Cardiac muscle cell (in vitro differentiated cells and primary cell): ENCODE results near the gene RPP40. TPM values are rescaled to one million over a fixed set of nuclear protein-coding genes. Genes with fewer than 3 reads are reported as not detected.
"Not testable (repeated sequence)": the region's sequence is repeated elsewhere in the genome, so short reads cannot be mapped to it uniquely, and the experiment has no call there.

Experiments
- DNase-seq, 2 donors: peaks; one replicate each; pipeline versions ENCODE4 v3.0.0 to v3.0.0-alpha.2; 2010 to 2017; ENCODE audit warnings: low read depth in 1 of 2, low spot score in 1 of 2
- H3K27ac ChIP-seq: fragments of 200-600 bp; sonication (generic); 2 replicates; pipeline ENCODE4 v1.5.1; 2016
- H3K27me3 ChIP-seq: fragments of 200-600 bp; sonication (generic); 2 replicates; pipeline ENCODE4 v1.6.0; 2016; ENCODE audit warnings: control low read depth
- H3K36me3 ChIP-seq: fragments of 200-600 bp; sonication (generic); 2 replicates; pipeline ENCODE4 v1.5.1; 2016; ENCODE audit warnings: control low read depth
- H3K4me1 ChIP-seq: fragments of 200-600 bp; sonication (generic); 2 replicates; pipeline ENCODE4 v1.8.1; 2017; ENCODE audit warnings: low read depth, mild to moderate bottlenecking, mixed run types
- H3K4me3 ChIP-seq: fragments of 200-600 bp; sonication (generic); 2 replicates; pipeline ENCODE4 v1.5.1; 2016; ENCODE audit warnings: mild to moderate bottlenecking
- H3K9me3 ChIP-seq: fragments of 200-600 bp; sonication (generic); 2 replicates; pipeline ENCODE4 v1.5.1; 2017; ENCODE audit warnings: low read depth, mild to moderate bottlenecking, control low read depth
- CTCF ChIP-seq: IDR thresholded peaks from 2 replicates; pipeline ENCODE4 v1.5.1; 2012; ENCODE audit warnings: low read depth, mild to moderate bottlenecking, low read length
- polyA plus RNA-seq: library from polyadenylated mRNA; unstranded; fragments of >200 nt; fragmentation: Nextera tagmentation; extraction: Ambion mirVana; gene quantifications from 2 replicates; pipeline ENCODE4 v1.2.1, GENCODE V29; 2016
- total RNA-seq: library from RNA; depleted of rRNA; stranded (reverse); fragments of >200 nt; gene quantifications from 2 replicates; pipeline ENCODE4 v1.2.3, GENCODE V29; 2016

The RPP40 gene
- total and polyA plus RNA-seq, 2 experiments from 2014 or later: 2.7 to 13.7 TPM

GRCh38 chr6:5014072-5014561 is 10.3 kb upstream of the RPP40 start:
- TF ChIP-seq CTCF: no peak
- no peaks in the 10 kb centered on the region for H3K4me1 ChIP-seq
- no peak overlapping the region for H3K27ac ChIP-seq
- no peak for DNase-seq
- no peaks in the 10 kb centered on the region for H3K36me3 ChIP-seq
- H3K27me3 ChIP-seq: no peaks in the 10 kb centered on the region
- no peaks in the 10 kb centered on the region for H3K9me3 ChIP-seq
- no peak overlapping the region for H3K4me3 ChIP-seq

GRCh38 chr6:5012519-5012918 is 8.7 kb upstream of the RPP40 start:
- Histone ChIP-seq H3K27ac (no peak overlapping the region), H3K4me3 (no peak overlapping the region), H3K9me3 (no peaks in the 10 kb centered on the region), H3K4me1 (no peaks in the 10 kb centered on the region), H3K27me3 (no peaks in the 10 kb centered on the region), H3K36me3 (no peaks in the 10 kb centered on the region)
- no peak for TF ChIP-seq CTCF
- DNase-seq: peak in 1 of 2 donors; percentile 10

GRCh38 chr6:5011346-5011745 is 7.5 kb upstream of the RPP40 start:
- H3K4me3 ChIP-seq: no peak overlapping the region
- no peak for TF ChIP-seq CTCF

GRCh38 chr6:5007531-5007930 is 3.7 kb upstream of the RPP40 start:
- Histone ChIP-seq H3K36me3 (no peaks in the 10 kb centered on the region), H3K27me3 (no peaks in the 10 kb centered on the region), H3K4me1 (no peaks in the 10 kb centered on the region), H3K4me3 (no peak overlapping the region), H3K27ac (no peak overlapping the region), H3K9me3 (no peaks in the 10 kb centered on the region)
- DNase-seq: no peak
- TF ChIP-seq CTCF: no peak

More at GRCh38 chr6:5011346-5011745, 7.5 kb upstream of the RPP40 start:
- Histone ChIP-seq H3K36me3 (no peaks in the 10 kb centered on the region), H3K9me3 (no peaks in the 10 kb centered on the region), H3K27ac (no peak overlapping the region), H3K4me1 (no peaks in the 10 kb centered on the region), H3K27me3 (no peaks in the 10 kb centered on the region)
- no peak for DNase-seq

GRCh38 chr6:5006222-5006621 is 2.4 kb upstream of the RPP40 start:
- Histone ChIP-seq H3K27ac (no peak overlapping the region), H3K4me1 (no peaks in the 10 kb centered on the region), H3K36me3 (no peaks in the 10 kb centered on the region), H3K4me3 (no peak overlapping the region), H3K27me3 (no peaks in the 10 kb centered on the region), H3K9me3 (no peaks in the 10 kb centered on the region)
- TF ChIP-seq CTCF: no peak
- DNase-seq: peak in 1 of 2 donors; percentile 10

- not testable (repeated sequence) for DNase-seq, H3K27ac ChIP-seq, H3K27me3 ChIP-seq, H3K4me1 ChIP-seq, H3K4me3 ChIP-seq, H3K36me3 ChIP-seq, H3K9me3 ChIP-seq
Observed at GRCh38 chr6:5005038-5005433, 1.2 kb upstream of the RPP40 start.
